ENCODE measurements around the gene SERTAD2.

DNA sequence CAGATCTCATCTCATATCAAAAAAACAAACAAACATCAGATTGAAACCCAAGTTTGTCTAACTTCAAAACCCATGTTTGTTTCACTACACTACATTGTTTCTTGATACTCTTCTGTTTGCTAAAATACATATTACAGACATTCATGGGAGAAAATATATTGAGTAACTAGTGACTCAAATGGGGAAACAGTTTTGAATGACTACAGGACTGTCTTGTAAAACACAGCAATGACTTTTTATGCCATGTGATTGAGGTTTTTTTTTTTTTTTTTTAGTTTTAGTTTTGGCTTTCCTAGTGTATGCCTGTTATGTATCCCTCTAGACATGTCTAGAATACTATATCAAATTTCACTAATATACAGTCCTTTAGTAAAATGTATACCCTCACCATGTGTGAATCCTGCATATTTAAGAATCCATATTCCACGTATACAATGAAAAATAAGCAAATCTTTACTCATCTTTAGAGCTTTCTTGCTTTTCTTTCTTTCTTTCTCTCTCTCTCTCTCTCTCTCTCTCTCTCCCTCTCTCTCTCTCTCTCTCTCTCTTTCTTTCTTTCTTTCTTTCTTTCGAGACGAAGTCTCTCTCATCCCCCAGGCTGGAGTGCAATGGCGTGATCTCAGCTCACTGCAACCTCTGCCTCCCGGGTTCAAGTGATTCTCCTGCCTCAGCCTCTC is 46.6 kb upstream of the SERTAD2 start:
- TF ChIP-seq POLR2A (IDR thresholded peaks at IDR 0.05; ENCODE audit: low read depth, low read length), result no peak
- TF ChIP-seq MAFK (IDR thresholded peaks at IDR 0.05; ENCODE audit: low read depth, low read length), result no peak
- TF ChIP-seq, protein P1, sequence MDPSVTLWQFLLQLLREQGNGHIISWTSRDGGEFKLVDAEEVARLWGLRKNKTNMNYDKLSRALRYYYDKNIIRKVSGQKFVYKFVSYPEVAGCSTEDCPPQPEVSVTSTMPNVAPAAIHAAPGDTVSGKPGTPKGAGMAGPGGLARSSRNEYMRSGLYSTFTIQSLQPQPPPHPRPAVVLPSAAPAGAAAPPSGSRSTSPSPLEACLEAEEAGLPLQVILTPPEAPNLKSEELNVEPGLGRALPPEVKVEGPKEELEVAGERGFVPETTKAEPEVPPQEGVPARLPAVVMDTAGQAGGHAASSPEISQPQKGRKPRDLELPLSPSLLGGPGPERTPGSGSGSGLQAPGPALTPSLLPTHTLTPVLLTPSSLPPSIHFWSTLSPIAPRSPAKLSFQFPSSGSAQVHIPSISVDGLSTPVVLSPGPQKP (IDR thresholded peaks at IDR 0.05; ENCODE audit: borderline replicate concordance, low read depth, low read length), result no peak
